MCF 10A (cell line): ENCODE data around the gene SLC25A22. TPM values are rescaled to one million over a fixed set of nuclear protein-coding genes. Genes with fewer than 3 reads are reported as not detected.
A peak's percentile ranks its signal among the peaks of the same experiment; 100 is the strongest.

Source experiments
- BruUV-seq: library from RNA; stranded (reverse); fragments of 400-500 nt; replicated peaks from 2 replicates; lab custom pipeline; 2021; lab: Mats Ljungman, UMichigan
- CTCF ChIA-PET: fragments of 300-600 bp; sonication (Branson Sonifier 250); formaldehyde crosslinking; extraction: SDS; loops from one replicate; lab custom pipeline; 2021; ENCODE audit warnings: antibody characterized with exemption, inconsistent platforms; lab: Yijun Ruan, JAX
- POLR2A ChIA-PET: fragments of 300-600, 350-650 bp; sonication (Branson Sonifier 250); formaldehyde crosslinking; extraction: SDS; loops from one replicate; lab custom pipeline; 2020; ENCODE audit warnings: antibody characterized with exemption, inconsistent platforms; lab: Yijun Ruan, JAX
- DNase-seq: peaks from one replicate; pipeline ENCODE4 v3.0.0-alpha.2; 2018; ENCODE audit not compliant: unreplicated experiment
- H3K27ac Mint-ChIP-seq: one replicate; pipeline ENCODE4 v1.8.0; 2022; ENCODE audit warnings: mild to moderate bottlenecking, low read depth, mixed read lengths; ENCODE audit not compliant: unreplicated experiment
- H3K27me3 Mint-ChIP-seq: one replicate; pipeline ENCODE4 v1.8.0; 2022; ENCODE audit warnings: mixed read lengths; ENCODE audit not compliant: insufficient read depth, unreplicated experiment
- H3K36me3 Mint-ChIP-seq: one replicate; pipeline ENCODE4 v1.8.0; 2022; ENCODE audit warnings: mild to moderate bottlenecking, moderate library complexity, mixed read lengths; ENCODE audit not compliant: insufficient read depth, unreplicated experiment
- H3K4me1 Mint-ChIP-seq: one replicate; pipeline ENCODE4 v1.8.0; 2022; ENCODE audit warnings: mixed read lengths; ENCODE audit not compliant: insufficient read depth, unreplicated experiment
- H3K4me3 Mint-ChIP-seq: one replicate; pipeline ENCODE4 v1.8.0; 2022; ENCODE audit warnings: mild to moderate bottlenecking, moderate library complexity, mixed read lengths; ENCODE audit not compliant: unreplicated experiment
- H3K9me3 Mint-ChIP-seq: one replicate; pipeline ENCODE4 v1.8.0; 2022; ENCODE audit warnings: mixed read lengths; ENCODE audit not compliant: unreplicated experiment
- intact Hi-C: fragments of 100-400 bp; cut with micrococcal nuclease; formaldehyde crosslinking; loops from 2 replicates; pipeline ENCODE4 v1.14.1; 2022
- total RNA-seq: library from RNA; stranded (reverse); gene quantifications from 2 replicates; pipeline ENCODE4 v1.2.3, GENCODE V29; 2022
- TF ChIP-seq, protein P1 (sequence below): fragments of 200-600 bp; IDR thresholded peaks from one replicate; pipeline ENCODE4 v1.8.0; 2022; ENCODE audit warnings: antibody characterized with exemption, mild to moderate bottlenecking; ENCODE audit not compliant: unreplicated experiment

SLC25A22 gene
- total RNA-seq, 1 experiment from 2014 or later: 34.0 TPM

DNA sequence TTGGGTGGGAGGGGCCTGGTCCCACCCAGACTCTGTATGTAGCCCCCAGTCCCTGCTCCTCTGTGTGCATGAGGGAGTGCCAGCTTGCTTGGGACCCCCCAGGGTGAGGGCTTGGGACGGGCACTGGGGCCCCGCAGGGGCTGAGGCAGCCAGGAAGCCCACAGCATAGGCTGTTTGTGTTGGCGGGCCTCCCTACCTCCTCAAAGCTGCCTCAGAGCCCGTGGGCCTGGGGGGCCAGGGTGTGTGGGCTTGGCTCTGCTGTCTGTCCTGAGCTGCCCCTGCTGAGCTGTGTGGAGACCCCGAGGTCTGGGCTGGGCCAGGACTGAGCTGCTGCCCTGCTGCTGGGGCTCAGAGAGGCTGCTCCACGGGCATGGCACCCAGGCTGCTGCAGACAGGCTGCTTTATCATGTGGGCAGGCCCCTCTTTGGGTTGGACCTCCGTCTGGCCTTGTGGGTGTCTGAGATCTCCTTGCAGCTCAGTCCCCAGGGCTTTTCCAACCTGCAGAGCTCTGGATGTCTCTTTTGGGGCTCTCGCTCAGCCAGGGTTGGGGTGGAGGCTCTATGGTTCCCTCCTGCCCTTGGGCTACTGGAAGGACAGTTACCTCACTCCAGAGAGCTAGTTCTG is 47.9 kb upstream of the SLC25A22 start:
- no peaks in the 10 kb centered on the region for H3K27me3 Mint-ChIP-seq
- ChIA-PET POLR2A (interaction anchor here (0.7 to 2.7 kb wide), 11 partner anchors 11 to 51 kb away, joined by 3 to 18 read pairs (median 4); partner anchors contain the start of genes PIDD1 and PNPLA2), CTCF (interaction anchor here (0.8 to 1.0 kb wide), 2 partner anchors 11 to 31 kb away, joined by 3 to 4 read pairs; no protein-coding TSS in a partner anchor)
- H3K9me3 Mint-ChIP-seq: no peaks in the 10 kb centered on the region
- no TSS peak for BruUV-seq
- peak overlapping the region; percentile 28 for H3K27ac Mint-ChIP-seq
- peak overlapping the region; percentile 39 for H3K4me3 Mint-ChIP-seq
- no peak for DNase-seq
- TF ChIP-seq, protein P1, sequence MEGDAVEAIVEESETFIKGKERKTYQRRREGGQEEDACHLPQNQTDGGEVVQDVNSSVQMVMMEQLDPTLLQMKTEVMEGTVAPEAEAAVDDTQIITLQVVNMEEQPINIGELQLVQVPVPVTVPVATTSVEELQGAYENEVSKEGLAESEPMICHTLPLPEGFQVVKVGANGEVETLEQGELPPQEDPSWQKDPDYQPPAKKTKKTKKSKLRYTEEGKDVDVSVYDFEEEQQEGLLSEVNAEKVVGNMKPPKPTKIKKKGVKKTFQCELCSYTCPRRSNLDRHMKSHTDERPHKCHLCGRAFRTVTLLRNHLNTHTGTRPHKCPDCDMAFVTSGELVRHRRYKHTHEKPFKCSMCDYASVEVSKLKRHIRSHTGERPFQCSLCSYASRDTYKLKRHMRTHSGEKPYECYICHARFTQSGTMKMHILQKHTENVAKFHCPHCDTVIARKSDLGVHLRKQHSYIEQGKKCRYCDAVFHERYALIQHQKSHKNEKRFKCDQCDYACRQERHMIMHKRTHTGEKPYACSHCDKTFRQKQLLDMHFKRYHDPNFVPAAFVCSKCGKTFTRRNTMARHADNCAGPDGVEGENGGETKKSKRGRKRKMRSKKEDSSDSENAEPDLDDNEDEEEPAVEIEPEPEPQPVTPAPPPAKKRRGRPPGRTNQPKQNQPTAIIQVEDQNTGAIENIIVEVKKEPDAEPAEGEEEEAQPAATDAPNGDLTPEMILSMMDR: no peak
- peaks cover 38% of the 10 kb centered on the region for H3K36me3 Mint-ChIP-seq
- intact Hi-C loops: loop anchor here (2.0 kb wide), 1 partner anchor 205 kb away; no protein-coding TSS in a partner anchor
- H3K4me1 Mint-ChIP-seq: peaks cover 16% of the 10 kb centered on the region

DNA sequence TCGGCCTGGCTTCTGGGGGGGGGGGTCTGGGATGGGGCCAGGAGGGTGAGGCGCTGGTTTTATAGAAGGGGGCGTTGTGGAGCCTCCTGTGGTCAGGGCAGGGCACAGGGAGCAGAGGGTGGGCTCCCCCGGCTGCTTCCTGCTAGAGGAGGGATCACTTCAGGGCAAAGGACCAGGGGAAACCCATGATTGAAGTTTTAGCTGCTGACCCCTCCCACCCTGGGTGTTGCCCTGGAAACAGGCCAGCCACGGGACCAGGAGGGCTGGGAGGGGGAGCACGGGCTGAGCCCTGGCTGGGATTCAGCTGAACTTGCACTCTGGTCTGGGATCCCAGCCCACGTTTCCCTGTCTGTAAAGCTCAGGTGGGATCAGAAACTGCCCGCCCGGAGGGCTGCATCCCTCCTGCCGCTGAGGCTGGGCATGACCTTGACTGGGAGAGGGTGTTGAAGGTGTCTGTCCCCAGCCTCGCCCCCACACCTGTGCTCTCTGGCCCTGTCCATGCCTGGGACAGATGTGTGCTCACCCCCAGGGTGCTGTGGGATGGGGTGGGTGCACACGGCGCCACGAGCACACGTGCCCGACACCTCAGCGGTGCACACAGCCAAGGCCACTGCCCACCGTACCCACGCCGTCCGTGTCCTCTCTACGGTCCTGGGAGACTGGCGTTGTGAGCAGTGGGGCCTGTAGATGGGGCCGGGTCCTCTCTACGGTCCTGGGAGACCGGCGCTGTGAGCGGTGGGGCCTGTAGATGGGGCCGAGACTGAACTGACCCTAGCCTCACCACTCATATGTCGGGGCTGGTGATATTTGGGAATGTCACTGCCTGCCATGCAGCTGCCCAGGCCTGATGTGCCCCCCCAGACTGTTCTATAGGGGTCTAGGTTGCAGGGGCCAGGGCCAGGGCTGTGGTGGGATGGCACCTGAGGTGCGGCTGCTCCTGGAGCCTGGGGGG is 46.9 kb upstream of the SLC25A22 start:
- Mint-ChIP-seq H3K36me3 (peaks cover 43% of the 10 kb centered on the region), H3K27ac (peak overlapping the region; percentile 90), H3K9me3 (no peaks in the 10 kb centered on the region), H3K4me3 (peak overlapping the region; percentile 87), H3K4me1 (peaks cover 24% of the 10 kb centered on the region), H3K27me3 (no peaks in the 10 kb centered on the region)
- ChIA-PET POLR2A (interaction anchor here (0.6 to 7.2 kb wide), 13 partner anchors 11 to 464 kb away, joined by 3 to 141 read pairs (median 6); partner anchors contain the start of genes CD151, CHID1, PIDD1 and PNPLA2), CTCF (interaction anchor here (0.8 kb wide), 1 partner anchor 10 kb away, joined by 3 read pairs; no protein-coding TSS in a partner anchor)
- no TSS peak for BruUV-seq
- TF ChIP-seq, protein P1: peak; percentile 13
- intact Hi-C loops: loop anchor here (2.0 to 5.0 kb wide), 2 partner anchors 38 to 206 kb away; partner anchors contain the start of genes PIDD1 and RPLP2
- peak; percentile 93 for DNase-seq

DNA sequence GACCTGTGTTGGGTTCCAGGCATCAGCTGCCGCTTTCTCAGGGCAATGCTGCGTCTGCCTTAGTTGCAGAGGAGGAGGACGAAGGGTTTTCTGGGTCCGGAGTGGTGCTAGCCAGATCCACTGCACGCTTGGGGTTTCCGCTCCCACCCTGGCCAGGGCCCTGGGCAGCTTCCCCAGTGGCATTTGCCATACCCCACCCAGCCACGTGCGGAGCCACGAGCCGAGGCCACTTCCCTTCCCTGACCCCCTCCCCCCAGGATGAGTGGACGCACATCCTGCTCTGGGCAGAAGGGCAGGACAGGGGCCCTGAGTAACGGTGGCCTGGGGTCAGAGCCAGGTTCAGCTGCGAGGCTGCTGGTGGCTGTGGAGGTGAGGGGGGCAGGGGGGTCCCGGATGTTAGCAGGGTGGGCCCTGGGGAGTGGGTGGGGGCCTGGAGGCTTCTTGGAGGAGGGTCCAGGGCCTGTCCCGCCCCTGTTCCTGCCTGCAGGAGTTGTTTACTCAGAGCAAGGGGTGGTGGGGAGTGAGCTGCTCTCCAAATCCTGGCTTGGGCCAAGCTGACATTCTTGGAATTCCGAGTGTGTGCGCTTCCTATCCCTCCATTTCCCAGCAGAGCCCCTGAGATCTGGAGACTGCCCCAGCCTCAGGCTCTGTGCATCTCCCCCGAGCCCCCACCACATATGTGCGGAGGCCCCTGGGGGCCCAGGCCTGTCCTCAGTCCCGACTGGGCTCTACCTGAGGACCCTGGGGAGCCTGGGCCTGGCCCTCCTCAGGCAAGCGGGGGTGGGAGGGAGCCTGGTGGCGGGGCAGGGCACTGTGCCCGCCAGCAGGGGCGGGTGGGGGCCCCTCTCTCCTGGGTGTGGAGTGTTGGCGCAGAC is 46.0 kb upstream of the SLC25A22 start:
- Mint-ChIP-seq H3K36me3 (peaks cover 49% of the 10 kb centered on the region), H3K9me3 (no peaks in the 10 kb centered on the region), H3K27me3 (no peaks in the 10 kb centered on the region), H3K27ac (peak overlapping the region; percentile 90), H3K4me1 (peaks cover 25% of the 10 kb centered on the region), H3K4me3 (peak overlapping the region; percentile 87)
- TF ChIP-seq, protein P1: no peak
- peak; percentile 92 for DNase-seq
- ChIA-PET CTCF (interaction anchor here (0.6 kb wide), 2 partner anchors 10 to 339 kb away, joined by 3 to 4 read pairs; no protein-coding TSS in a partner anchor), POLR2A (interaction anchor here (0.5 to 7.2 kb wide), 18 partner anchors 10 to 465 kb away, joined by 3 to 141 read pairs (median 5); partner anchors contain the start of genes CD151, CHID1, PIDD1 and PNPLA2)
- intact Hi-C loops: loop anchor here (2.0 to 5.0 kb wide), 2 partner anchors 37 to 207 kb away; partner anchors contain the start of genes PIDD1 and RPLP2
- BruUV-seq: no TSS peak
